Measurements from ENCODE around the gene RADIL. TPM values are rescaled to one million over a fixed set of nuclear protein-coding genes. Genes with fewer than 3 reads are reported as not detected.

RADIL gene
- total RNA-seq, 1 donor from 2014 or later, result 3.2 TPM

- DNase-seq (ENCODE audit: low read depth in 2 of 2), result peak in 1 of 2 donors; percentile 68
Observed at GRCh38 chr7:4856336-4857057, 27.0 kb downstream of the RADIL start.

- no peak for DNase-seq (ENCODE audit: low read depth in 2 of 2)
Observed at GRCh38 chr7:4854916-4855315, 28.6 kb downstream of the RADIL start.

GRCh38 chr7:4851459-4852422 lies 31.8 kb downstream of the RADIL start:
- DNase-seq (ENCODE audit: low read depth in 2 of 2), result peak; percentile 48 to 49

- DNase-seq (ENCODE audit: low read depth in 2 of 2), result no peak
Observed at GRCh38 chr7:4850262-4850795, 33.2 kb downstream of the RADIL start.

- DNase-seq (ENCODE audit: low read depth in 2 of 2), result peak; percentile 57 to 88
Observed at GRCh38 chr7:4849390-4849789, 34.1 kb downstream of the RADIL start.

GRCh38 chr7:4845740-4846142 lies 37.8 kb downstream of the RADIL start:
- no peak for DNase-seq (ENCODE audit: low read depth in 2 of 2)

- peak in 1 of 2 donors; percentile 98 for DNase-seq (ENCODE audit: low read depth in 2 of 2)
Observed at GRCh38 chr7:4842319-4843064, 41.0 kb downstream of the RADIL start.

GRCh38 chr7:4841836-4842235 lies 41.7 kb downstream of the RADIL start:
- no peak for DNase-seq (ENCODE audit: low read depth in 2 of 2)

- DNase-seq (ENCODE audit: low read depth in 2 of 2), result no peak
Observed at GRCh38 chr7:4841007-4841784, 42.3 kb downstream of the RADIL start.

- no peak for DNase-seq (ENCODE audit: low read depth in 2 of 2)
Observed at GRCh38 chr7:4840079-4840501, 43.4 kb downstream of the RADIL start.

GRCh38 chr7:4838626-4839334 lies 44.7 kb downstream of the RADIL start:
- DNase-seq (ENCODE audit: low read depth in 2 of 2), result no peak

- DNase-seq (ENCODE audit: low read depth in 2 of 2), result peak in 1 of 2 donors; percentile 86
Observed at GRCh38 chr7:4837803-4838625, 45.5 kb downstream of the RADIL start.

- peak in 1 of 2 donors; percentile 54 for DNase-seq (ENCODE audit: low read depth in 2 of 2)
Observed at GRCh38 chr7:4837041-4837802, 46.3 kb downstream of the RADIL start.

- no peak for DNase-seq (ENCODE audit: low read depth in 2 of 2)
Observed at GRCh38 chr7:4836206-4836661, 47.3 kb downstream of the RADIL start.

GRCh38 chr7:4835398-4836205 lies 47.9 kb downstream of the RADIL start:
- peak in 1 of 2 donors; percentile 46 for DNase-seq (ENCODE audit: low read depth in 2 of 2)

GRCh38 chr7:4834601-4835397 lies 48.7 kb downstream of the RADIL start:
- DNase-seq (ENCODE audit: low read depth in 2 of 2), result no peak
